Fibroblast of skin of right biceps (primary cell): ENCODE data around the gene SLC2A9.
"Not testable (repeated sequence)": the region's sequence is repeated elsewhere in the genome, so short reads cannot be mapped to it uniquely, and the experiment has no call there.

Experiments used
- DNase-seq: peaks from one replicate; pipeline ENCODE4 v3.0.0-alpha.2; 2013

Gene SLC2A9

DNA sequence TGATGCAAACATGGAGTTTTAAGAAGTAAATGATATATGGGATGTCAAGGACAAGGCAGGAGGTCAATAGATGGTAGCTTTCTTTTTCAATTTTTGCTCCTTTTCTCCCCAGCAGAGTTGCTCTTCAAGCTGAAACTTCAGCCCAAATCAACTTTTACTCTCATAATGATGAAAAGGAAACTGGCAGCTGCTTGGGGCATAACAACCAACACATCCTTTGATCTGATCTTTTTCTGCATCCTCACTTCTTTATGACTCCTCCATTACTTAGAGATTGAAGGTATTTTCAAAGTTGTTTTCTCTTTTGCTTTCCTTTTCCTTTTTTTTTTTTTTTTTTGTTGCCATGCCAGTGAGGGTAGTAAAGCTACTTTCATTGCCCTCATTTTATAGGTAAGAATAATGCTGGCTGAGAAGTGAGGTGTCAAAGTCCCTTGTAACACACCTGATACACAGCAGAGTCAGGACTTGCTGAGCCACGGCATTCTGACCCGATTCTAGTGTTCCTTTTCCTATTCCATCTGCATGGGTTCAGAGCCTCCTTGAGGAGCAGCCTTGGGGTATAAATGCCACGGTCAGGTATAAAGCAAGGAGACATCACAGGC lies 26.9 kb downstream of the SLC2A9 start:
- DNase-seq = no peak

DNA sequence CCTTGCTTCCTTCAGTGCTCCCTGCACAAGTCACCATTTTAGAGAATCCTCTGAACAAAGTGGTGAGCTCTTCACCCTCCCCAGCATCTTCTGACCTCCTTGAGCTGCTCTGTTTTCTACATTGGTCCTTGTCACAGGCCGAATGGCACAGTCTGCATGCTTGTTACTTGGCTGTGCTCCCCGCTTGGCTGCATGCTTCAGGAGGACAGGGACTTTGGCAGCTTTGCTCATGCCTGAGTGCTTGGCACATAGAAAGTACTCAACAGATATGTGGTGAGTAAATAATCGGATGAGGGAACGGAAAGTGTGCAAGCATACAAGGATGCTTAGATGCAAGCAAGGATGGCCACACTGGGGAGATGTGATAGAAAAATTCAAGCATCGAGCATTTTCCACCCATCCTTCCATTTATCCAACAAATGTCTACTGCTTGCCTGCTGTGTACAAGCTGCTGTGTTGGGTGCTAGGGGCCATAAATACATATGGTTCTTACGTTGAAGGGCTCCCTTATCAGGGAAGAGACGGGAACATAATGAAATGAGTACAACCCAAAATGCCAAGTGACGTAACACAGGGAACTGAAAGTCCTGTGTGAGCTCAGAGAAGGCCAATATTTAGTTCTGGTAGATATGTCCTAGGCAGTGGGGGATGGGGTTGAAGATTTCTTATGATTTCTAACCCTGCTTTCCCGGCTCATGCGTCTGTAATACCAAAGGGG lies 31.2 kb downstream of the SLC2A9 start:
- DNase-seq = no peak

DNA sequence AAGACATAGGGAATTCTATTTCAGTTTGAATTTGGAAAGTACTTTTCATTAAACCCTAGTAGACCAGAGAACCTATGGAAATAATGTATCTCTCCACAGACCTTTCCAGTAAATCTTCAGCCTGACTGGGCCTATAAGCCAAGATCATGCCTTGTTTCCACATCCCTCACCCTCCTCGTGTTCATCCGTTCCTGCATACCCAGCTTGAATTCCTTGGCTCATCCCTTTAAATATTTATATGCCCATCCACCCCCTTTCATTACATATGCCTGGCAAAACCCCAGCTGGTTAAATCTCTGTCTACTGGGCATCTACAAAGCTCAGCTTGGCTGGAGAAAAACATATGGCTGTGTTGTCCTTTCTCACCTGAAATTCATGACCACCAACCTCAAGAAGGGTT lies 32.4 kb downstream of the SLC2A9 start:
- DNase-seq = no peak

DNA sequence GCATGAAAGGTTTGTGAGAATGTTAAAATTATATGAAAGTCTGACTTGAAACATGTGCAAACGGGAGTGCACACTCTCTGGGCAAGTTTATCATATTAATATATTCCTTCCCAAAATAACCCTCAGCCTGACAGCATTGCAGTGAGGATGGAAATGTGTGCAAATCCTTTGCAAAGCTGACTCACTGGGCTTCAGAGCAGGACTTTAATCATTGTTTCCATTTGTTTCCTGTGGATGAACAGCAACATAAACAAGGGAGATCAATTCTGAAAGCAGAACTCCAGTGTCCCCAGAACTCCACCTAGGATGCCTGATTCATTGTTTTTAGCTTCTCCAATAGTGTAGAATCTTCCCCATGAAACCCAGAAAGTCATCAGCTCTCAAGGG lies 32.9 kb downstream of the SLC2A9 start:
- DNase-seq = no peak

DNA sequence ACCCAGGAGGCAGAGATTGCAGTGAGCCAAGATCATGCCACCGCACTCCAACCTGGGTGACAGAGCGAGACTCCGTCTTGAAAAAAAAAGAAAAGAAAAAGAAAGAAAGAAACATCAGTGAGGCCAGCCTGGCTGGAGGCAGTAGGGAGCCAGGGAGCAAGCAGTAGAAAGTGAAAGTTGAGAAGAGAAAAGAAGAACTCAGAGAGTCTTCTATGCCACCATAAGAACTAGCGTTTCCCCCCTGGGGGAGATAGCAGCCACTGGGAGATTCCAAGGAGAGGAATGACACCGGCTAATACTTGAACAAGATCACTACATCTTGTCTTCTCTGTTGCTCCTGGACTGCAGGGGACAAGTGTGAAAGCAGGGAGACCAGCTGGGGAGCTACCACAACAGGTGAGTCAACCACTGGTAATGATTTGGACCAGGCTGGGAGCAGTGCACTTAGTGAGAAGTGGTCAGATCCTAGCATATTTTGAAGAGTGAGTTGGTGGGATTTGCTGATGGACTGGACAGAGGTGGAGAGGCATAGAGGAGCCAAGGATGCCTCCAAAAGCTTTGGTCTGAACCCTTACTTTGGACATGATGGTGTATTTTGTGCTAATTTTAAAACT lies 33.4 kb downstream of the SLC2A9 start:
- DNase-seq = no peak

DNA sequence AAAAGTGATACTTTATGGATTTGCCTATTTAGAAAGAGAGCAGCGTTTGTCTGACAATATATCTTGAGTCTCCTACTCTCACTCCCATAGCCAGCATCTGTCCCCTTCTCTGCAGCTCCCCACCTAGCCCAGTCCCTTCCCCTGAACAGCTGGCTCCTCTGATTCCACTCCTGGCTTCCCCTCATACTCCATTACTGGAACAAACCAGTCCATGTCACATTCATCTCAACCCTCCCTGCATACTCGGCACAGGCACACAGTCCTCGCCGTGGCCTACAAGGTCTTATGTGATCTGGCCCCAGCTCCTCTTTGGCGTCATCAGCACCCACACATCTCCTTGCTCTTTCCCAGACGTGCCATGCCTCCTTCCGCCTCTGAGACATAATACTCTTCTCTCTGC lies 36.7 kb downstream of the SLC2A9 start:
- no peak for DNase-seq

DNA sequence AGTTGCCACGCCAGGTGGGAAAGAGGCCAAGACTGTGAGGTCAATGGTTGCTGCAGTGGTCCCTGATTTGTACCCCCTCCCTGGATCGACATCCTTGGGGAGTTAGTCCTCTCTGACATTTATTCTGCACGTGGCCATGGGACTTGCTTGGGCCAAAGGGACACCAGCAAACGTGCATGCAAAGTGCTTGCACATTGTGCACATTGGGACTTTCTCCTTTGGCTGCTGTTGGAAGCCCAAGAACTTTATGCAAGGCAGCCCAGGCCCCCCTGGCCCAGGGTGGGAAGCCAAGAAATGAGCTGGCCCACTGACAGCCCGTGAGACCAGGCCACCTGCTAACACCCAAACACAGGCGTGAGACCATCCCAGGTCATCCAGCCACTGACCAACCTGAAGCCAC lies 38.1 kb downstream of the SLC2A9 start:
- DNase-seq = no peak

DNA sequence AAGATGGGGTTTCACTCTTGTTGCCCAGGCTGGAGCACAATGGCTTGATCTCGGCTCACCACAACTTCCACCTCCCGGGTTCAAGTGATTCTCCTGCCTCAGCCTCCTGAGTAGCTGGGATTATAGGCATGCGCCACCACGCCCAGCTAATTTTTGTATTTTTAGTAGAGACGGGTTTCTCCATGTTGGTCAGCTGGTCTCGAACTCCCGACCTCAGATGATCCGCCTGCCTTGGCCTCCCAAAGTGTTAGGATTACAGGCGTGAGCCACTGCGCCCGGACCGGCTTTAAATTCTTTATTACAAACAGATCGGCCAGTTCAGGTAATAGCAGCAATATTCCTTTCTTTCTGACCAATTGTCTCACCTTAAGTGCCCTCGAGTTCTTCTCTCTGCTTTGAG lies 39.4 kb downstream of the SLC2A9 start:
- not testable (repeated sequence) for DNase-seq

DNA sequence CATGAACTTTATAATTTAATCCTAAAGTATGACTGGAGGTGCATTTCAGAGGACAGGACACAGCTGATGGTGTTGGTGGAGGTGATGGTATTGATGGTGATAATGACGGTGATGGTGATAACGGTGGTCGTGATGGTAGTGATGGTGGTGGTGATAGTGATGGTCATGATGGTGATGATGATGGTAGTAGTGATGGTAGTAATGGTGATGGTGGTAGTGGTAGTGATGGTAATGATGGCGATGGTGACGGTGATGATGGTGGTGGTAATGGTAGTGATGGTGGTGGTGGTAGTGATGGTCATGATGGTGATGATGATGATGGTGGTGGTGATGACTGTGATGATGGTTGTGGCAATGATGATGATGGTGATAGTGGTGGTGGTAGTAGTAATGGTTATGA lies 40.4 kb downstream of the SLC2A9 start:
- DNase-seq = no peak

DNA sequence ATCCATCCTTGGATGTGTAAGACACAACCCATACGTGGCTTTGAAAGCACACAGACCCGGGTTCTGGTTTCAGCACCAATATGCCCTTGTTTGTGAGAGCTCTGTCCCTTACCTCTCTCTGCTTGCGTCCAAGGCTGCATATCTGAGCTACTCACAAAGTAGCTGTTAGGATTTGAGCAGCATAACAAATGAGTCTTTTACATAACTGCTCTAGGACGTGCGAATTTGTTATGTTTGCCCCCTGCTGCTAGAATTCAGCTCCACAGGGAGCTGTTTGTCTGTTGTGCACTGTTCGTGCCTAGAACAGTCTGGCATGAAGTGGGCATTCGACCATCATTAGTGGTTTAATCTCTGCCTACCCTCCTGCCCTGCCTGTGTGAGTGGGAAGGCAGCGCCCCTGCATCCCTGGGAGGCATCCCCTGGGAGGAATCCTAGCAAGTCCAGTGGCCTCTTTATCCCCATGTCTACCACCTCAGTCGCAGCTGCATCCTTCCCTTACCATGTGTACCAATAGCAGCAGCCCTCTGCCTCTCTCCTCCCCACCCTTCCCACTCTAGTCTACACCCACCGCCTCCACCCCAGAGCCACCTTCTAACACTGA lies 42.1 kb downstream of the SLC2A9 start:
- no peak for DNase-seq

DNA sequence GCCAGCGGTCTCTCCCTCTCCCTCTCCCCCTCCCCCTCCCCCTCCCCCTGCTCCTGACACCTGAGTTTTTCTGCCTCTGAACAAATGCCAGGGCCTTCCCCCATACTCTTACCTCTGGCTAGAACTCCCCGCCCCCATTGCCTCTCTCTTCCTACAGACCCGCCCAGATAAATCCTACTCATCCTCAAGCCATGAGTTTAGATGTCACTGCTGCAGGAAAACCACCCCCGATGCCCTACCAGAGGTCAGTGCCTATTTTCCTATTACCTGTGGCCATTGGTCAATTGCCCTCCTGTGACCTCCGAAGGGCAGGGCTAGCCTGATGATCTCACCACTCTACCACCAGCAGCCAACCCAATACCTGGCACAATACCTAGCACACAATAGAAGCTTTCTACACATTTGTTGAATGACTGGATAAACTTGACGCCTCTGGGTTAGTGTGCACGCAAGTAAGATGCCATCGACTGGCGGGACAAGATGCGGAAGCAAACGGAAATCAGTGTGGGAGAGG lies 43.7 kb downstream of the SLC2A9 start:
- DNase-seq = no peak

DNA sequence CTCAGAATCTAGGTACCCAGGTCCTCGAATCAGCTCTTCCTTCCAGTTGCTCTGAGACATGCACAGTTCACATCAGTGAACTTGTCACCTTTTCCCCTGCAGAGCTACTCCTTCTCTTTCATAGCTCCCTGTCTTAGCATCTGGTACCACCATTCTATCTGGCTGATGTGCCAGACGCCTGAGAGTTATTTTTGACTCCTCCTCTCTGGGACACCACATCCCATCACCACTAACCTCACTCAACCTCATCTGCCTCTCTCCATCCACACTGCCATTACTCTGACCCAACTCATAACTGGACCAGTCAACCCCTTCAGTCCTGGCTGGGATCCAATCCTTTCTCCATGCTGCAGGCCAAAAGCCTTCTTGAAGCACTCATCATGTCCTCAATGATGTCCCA lies 44.5 kb downstream of the SLC2A9 start:
- DNase-seq = no peak

DNA sequence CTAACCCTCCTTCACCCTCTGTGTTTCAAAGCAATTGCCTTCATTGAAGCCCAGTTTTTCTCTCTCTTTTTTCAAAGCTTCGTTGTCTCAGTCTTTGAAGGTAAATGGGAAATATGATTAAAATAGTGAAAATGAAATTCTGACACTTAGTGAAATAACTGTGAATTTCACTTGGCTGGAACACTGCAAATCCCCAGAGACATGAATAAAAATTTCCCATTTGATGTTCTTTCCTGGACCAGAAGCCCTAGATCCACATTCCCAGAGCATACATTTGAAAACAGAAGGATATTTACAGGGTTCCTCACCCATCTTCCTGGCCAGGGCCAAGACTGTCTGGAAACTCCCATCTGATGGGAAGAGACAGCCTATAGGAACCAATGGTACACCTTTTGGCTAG lies 45.0 kb downstream of the SLC2A9 start:
- DNase-seq = no peak

DNA sequence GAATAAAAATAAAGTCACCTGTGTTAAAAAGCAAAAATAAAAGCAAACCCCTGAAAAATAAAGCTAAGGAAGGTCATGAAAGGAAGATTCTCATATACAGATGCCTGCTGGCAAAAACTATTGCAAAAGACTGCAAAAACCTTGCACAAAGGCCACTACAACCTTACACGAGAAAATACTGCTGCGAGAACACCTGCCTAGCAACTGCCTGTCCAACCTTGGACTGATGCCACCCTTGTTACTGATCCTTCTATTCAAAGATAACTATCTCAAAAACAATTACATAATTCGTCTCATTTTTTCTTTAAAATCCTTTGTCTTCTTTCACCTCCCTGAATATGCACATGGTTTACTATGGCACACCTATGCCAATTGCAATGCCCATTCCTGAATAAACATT lies 49.6 kb downstream of the SLC2A9 start:
- DNase-seq = no peak

DNA sequence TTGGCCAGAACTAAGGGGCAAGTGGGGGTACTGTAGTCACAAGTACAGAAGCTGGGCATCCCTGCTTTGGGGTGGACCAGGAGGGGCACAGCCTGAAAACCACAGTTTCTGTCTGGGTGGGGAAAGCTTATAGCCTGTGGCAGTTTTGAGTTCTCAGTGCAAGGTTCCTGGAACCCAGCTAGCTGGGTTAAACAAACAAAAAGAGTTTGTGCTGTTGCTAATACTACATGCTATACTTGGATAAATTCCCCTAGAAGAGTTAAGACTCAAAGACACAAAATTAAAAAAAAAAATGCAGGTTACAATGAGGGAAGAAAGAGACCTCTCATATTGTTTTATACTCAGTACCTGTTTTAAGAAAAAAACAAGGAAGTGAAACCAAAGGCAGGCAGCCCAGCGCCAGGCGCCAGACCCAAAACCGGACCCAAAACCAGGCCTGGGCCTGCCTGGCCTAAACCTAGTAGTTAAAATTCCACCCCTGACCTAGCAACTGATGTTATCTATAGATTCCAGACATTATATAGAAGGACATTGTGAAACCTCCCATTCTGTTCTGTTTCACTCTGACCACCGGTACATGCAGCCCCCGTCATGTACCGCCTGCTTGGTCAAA lies 50.8 kb downstream of the SLC2A9 start:
- DNase-seq = no peak

DNA sequence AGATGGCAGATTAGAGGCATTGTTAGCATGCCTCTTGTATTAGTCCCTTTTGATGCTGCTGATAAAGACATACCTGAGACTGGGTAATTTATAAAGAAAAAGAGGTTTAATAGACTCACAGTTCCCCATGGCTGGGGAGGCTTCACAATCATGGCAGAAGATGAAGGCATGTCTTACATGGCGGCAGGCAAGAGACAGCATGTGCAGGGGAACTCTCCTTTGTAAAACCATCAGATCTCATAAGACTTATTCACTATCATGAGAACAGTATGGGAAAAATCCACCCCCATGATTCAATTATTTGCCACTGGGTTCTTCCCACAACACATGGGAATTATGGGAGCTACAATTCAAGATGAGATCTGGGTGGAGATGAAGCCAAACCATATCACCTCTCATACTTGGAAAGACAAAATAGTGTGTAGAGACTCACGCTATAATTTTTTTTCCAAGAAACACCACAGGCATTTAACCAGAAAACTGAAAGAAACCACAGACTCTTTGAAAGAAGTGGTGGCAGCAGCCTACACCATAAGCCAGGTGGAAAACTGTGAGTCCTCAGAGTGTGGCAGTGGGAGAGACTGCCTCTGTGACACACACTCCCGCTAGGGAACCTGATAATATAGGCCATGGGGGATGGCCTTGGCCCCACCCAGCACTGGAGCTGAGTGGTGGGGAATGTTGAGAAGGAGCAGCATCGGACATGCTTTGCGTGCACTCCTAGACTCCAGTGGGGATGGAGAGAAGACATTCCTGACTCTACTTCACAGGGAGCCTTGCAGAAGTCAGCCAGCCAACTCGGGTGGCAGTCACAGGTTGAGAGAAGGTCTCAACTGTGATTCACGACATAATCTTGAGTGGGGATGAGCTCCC lies 51.5 kb downstream of the SLC2A9 start:
- DNase-seq = no peak

DNA sequence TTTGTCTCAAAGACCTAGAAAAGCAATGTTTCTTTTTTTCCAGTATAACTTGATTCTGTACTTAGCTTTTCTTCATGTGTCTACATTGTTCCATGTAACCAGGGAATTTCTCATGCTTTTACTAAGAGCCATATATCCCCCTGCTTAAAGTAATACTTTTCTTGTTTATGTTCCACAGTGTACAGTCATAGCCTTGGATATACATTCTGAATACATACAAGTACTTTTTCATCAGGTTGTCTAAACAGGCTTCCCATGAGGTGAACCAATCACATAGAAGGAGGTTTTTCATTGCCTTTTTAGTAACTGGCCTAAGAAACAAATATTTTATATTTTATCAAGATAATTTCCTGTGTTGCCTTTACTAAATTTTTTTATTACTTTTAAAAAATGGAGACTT lies 52.8 kb downstream of the SLC2A9 start:
- no peak for DNase-seq

DNA sequence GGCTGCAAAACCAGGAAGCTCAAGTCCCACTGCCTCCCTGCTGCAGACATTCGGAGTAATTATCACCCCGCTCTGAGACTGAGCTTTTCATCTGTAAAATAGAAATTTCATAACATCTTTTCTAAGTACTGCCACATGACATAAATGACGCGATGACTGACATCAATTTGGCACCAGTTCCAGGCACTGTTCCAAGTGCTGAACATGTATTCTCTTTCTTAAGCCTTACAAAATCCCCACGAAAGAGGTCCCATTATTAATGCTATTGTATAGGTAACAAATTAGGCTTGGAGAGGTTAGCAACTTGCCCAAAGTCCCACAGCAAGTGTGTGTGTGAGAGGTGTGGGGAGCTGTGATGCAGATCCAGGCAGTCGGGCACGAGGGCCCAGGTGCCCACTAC lies 56.4 kb downstream of the SLC2A9 start:
- DNase-seq = no peak

DNA sequence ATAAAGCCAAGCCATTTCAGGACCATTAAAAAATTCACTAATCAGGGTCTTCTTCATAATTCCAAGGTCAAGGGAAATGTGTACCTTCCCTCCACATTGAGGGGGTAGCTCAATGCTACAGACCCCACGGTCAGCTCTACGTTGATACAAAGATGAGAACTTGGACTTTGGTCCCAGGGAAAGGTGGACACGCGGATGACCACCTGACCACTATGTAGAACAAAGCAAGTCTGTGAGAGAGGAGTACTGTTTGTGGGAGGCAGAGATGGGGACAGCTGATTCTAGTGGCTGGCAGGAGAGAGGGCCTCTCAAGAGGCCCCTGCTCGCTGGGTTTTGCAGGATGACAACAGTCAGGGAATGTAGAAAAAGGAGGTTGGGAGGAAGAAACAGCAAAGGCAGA lies 58.0 kb downstream of the SLC2A9 start:
- no peak for DNase-seq

DNA sequence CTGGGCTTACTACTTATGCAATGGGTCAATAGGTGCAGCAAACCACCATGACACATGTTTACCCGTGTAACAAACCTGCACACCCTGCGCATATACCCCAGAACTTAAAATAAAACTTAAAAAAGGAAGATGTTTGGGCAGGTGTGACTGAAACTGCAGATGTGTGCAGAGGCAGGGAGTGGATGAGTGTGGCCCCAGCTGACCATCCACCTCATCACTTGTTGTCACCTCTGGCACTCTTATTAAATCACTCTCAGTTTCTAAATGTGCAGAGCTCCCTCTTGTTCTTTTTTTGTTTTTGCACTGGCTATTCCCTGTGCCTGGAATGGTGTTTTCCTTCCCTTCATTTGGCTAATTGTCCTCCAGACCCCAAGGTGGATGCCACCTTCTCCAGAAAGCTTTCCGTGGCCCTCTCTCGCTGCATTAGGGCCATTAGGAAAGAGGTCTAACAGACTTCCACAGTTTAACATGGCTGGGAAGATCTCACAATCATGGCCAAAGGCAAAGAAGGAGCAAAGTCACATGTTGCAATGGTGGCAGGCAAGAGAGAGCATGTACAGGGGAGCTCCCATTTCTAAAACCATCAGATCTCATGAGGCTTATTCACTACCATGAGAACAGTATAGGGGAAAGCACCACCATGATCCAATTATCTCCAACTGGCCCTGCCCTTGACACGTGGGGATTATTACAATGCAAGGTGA lies 58.5 kb downstream of the SLC2A9 start:
- no peak for DNase-seq

DNA sequence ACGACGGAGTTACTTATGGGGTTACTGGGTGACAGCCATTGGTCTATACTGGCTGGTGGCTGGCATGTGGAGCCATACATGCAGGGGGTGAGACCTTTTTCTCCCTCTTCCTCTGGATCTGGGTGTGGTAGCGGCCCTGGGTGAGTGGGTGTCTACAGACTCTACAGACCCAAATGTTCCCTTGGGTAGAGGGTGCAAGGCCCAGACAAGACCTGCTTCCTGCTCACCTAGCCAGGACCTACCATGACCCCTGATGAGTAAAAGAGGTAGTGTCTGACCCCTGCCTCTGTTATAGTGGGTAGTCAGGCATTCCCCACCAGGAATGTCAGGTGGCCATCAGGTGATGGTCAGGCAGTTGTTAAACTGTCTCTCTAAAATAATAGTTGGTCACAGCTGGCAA lies 66.8 kb downstream of the SLC2A9 start:
- DNase-seq = no peak

DNA sequence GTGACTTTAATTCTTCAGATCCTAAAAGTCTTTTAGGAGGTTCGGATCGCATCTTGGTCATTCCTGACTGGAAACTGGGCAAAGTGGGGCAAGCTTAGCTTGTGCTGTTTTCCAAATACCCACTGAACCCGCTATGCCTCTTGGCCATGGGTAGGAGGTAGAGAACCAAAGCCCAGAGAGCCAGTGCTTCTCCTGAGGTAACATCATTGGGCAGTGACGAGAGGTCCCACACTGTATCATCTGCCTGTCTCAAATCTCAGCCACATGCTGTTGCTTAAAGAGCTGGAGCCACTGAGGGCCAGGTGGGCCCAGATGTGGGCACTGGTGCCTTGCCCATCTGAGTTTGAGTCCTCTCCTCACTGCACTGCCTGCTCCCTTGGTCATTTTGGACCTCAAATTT lies 68.2 kb downstream of the SLC2A9 start:
- no peak for DNase-seq
